GM12878 (cell line): ENCODE data around the gene ADAMTS2. TPM values are rescaled to one million over a fixed set of nuclear protein-coding genes. Genes with fewer than 3 reads are reported as not detected.

Experiments used
- CHD4 ChIP-seq: fragments of 200-600 bp; sonication (generic); IDR thresholded peaks from 2 replicates; pipeline ENCODE4 v1.6.1; 2016; ENCODE audit warnings: mild to moderate bottlenecking
- CUX1 ChIP-seq: IDR thresholded peaks from 2 replicates; pipeline ENCODE4 v1.6.1; 2012; ENCODE audit warnings: improper control_type of control experiment, low read depth, low read length; ENCODE audit not compliant: insufficient replicate concordance
- IRF5 ChIP-seq: fragments of 450-650 bp; IDR thresholded peaks from 2 replicates; pipeline ENCODE4 v1.6.1; 2017; ENCODE audit warnings: borderline replicate concordance
- MYB ChIP-seq: fragments of 150-350 bp; IDR thresholded peaks from 2 replicates; pipeline ENCODE4 v1.6.1; 2014; ENCODE audit warnings: mild to moderate bottlenecking, low read depth, low read length, borderline replicate concordance
- polyA plus RNA-seq, 11 experiments: library from polyadenylated mRNA; depleted of rRNA in 4 of 11; unstranded in 6 of 11; stranded (reverse) in 5 of 11; fragments of >200 nt; fragmentation: Nextera tagmentation in 4 of 11; fragmentation: Illumina TruSeq in 1 of 11; extraction: Ambion mirVana in 4 of 11; extraction: Trizol in 1 of 11; gene quantifications; 1 replicate in 1 of 11; 2 replicates in 10 of 11; pipeline versions ENCODE4 v1.2.1 to v1.2.3, GENCODE V29; 2011 to 2016; ENCODE audit warnings: inconsistent platforms in 2 of 11, missing spikeins in 2 of 11, low read depth in 1 of 11
- total RNA-seq, 4 experiments: library from RNA; depleted of rRNA in 3 of 4; stranded (reverse); fragments of >200 nt in 3 of 4; fragmentation: Illumina TruSeq in 1 of 4; extraction: Trizol in 1 of 4; gene quantifications; 2 replicates each; pipeline versions ENCODE4 v1.2.1 to v1.2.3, GENCODE V29; 2013 to 2021

Gene ADAMTS2
- total and polyA plus RNA-seq, 10 of the 15 experiments (the other 5 are each of a cell fraction or from before 2014, with no cell fraction given), result 0.03 to 0.05 TPM; not detected in 8

- no peak for TF ChIP-seq IRF5
- no peak for TF ChIP-seq CUX1
- TF ChIP-seq MYB, result no peak
- TF ChIP-seq CHD4, result no peak
Measured at GRCh38 chr5:179219661-179220620, 125.3 kb downstream of the ADAMTS2 start (continued).
